Ishikawa (cell line): ENCODE results near the gene OGN.

Experiments
- CEBPB ChIP-seq: IDR thresholded peaks from 2 replicates; pipeline ENCODE4 v1.6.1; 2012
- CREB1 ChIP-seq: IDR thresholded peaks from 2 replicates; pipeline ENCODE4 v1.6.1; 2012; ENCODE audit warnings: low read depth
- EGR1 ChIP-seq: IDR thresholded peaks from 2 replicates; pipeline ENCODE4 v1.6.1; 2012
- EP300 ChIP-seq: IDR thresholded peaks from 2 replicates; pipeline ENCODE4 v1.6.1; 2012; ENCODE audit warnings: borderline replicate concordance
- FOXM1 ChIP-seq: IDR thresholded peaks from 2 replicates; pipeline ENCODE4 v1.6.1; 2012; ENCODE audit warnings: low read depth, borderline replicate concordance
- NFIC ChIP-seq: IDR thresholded peaks from 2 replicates; pipeline ENCODE4 v1.6.1; 2012
- RAD21 ChIP-seq: IDR thresholded peaks from 2 replicates; pipeline ENCODE4 v1.6.1; 2012; ENCODE audit warnings: low read depth
- TAF1 ChIP-seq: IDR thresholded peaks from 2 replicates; pipeline ENCODE4 v1.6.1; 2012; ENCODE audit warnings: low read depth, mild to moderate bottlenecking
- TCF12 ChIP-seq: IDR thresholded peaks from 2 replicates; pipeline ENCODE4 v1.6.1; 2012; ENCODE audit warnings: low read depth
- TEAD4 ChIP-seq: IDR thresholded peaks from 2 replicates; pipeline ENCODE4 v1.6.1; 2012
- YY1 ChIP-seq: IDR thresholded peaks from 2 replicates; pipeline ENCODE4 v1.6.1; 2012; ENCODE audit warnings: low read depth
- ZBTB7A ChIP-seq: IDR thresholded peaks from 2 replicates; pipeline ENCODE4 v1.6.1; 2012; ENCODE audit warnings: low read depth
- TF ChIP-seq, protein P1 (sequence below): IDR thresholded peaks from 2 replicates; pipeline ENCODE4 v1.6.1; 2012
- TF ChIP-seq, protein P2 (sequence below): IDR thresholded peaks from 2 replicates; pipeline ENCODE4 v1.6.1; 2012
- TF ChIP-seq, protein P3 (sequence below): IDR thresholded peaks from 2 replicates; pipeline ENCODE4 v1.6.1; 2012; ENCODE audit warnings: low read depth, mild to moderate bottlenecking

Gene OGN

DNA sequence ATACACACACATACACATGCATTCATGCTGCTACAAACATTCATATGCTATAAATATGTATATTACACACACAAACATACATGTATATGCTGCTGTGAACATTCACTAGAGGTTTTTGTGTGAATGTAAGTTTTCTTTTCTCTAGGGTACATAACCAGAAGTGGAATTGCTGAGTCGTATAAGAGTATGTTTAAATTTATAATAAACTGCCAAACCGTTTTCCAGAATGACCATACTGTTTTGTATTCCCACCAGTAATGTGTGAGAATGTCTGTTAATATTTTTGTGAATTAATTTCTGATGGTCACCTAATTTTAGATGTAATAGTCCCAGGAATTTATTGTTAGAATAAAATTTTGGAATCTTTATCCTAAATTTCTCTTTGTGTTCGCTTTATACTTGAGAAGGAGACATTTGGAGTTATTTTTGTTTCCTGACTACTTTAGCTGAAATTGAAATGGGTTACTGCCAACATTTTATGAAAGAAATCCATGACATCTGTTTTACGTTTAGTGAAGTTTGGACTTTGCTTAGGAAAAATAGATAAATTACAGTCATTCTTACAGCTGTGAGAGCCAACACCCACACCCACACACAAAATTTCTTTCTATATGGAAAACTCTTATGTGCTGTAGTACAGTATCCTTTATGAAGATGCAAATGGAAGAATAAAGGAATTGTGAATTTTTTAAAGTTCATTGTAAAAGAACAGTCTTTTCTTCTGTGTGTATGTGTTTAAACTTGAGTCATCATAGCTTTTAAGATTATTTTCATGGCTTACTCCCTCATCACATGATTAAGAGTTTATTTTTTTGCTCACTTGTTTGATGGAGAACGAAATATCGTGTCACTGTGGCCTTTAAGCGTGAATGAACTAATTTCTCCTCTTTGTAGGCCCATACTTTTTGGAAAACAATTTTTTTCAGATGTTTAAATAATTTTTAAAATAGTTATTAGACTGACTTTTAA, 54.3 kb downstream of the OGN start:
- TF ChIP-seq EP300 (no peak), CREB1 (no peak), CEBPB (no peak), TEAD4 (no peak), FOXM1 (no peak), YY1 (no peak)
- TF ChIP-seq, protein P1, sequence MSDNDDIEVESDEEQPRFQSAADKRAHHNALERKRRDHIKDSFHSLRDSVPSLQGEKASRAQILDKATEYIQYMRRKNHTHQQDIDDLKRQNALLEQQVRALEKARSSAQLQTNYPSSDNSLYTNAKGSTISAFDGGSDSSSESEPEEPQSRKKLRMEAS, result no peak

DNA sequence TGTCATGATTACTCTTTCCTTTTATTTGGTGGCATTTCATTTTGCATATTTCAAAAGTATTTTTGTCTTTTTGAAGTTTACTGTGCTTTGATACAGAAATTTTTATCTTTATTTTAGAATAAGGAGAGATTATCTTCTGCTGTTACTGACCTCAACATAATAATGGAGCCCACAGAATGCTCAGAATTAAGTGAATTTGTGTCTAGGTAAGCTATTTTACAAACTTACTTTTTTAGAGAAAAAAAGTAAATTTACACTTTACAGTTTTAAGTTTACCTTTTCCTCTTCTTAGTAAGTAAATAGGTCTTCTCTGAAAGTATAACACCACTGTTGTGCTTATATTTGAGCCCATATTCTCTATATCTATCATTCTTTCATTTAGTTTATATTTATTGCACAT, 58.8 kb downstream of the OGN start:
- no peak for TF ChIP-seq ZBTB7A
- no peak for TF ChIP-seq YY1
- TF ChIP-seq, protein P2, sequence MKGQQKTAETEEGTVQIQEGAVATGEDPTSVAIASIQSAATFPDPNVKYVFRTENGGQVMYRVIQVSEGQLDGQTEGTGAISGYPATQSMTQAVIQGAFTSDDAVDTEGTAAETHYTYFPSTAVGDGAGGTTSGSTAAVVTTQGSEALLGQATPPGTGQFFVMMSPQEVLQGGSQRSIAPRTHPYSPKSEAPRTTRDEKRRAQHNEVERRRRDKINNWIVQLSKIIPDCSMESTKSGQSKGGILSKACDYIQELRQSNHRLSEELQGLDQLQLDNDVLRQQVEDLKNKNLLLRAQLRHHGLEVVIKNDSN, result no peak
- no peak for TF ChIP-seq TEAD4
- TF ChIP-seq TCF12, result no peak
- no peak for TF ChIP-seq CREB1
- TF ChIP-seq NFIC, result no peak
- TF ChIP-seq, protein P1, result no peak
- no peak for TF ChIP-seq EP300
- no peak for TF ChIP-seq CEBPB
- no peak for TF ChIP-seq EGR1
- TF ChIP-seq TAF1, result no peak
- TF ChIP-seq, protein P3, sequence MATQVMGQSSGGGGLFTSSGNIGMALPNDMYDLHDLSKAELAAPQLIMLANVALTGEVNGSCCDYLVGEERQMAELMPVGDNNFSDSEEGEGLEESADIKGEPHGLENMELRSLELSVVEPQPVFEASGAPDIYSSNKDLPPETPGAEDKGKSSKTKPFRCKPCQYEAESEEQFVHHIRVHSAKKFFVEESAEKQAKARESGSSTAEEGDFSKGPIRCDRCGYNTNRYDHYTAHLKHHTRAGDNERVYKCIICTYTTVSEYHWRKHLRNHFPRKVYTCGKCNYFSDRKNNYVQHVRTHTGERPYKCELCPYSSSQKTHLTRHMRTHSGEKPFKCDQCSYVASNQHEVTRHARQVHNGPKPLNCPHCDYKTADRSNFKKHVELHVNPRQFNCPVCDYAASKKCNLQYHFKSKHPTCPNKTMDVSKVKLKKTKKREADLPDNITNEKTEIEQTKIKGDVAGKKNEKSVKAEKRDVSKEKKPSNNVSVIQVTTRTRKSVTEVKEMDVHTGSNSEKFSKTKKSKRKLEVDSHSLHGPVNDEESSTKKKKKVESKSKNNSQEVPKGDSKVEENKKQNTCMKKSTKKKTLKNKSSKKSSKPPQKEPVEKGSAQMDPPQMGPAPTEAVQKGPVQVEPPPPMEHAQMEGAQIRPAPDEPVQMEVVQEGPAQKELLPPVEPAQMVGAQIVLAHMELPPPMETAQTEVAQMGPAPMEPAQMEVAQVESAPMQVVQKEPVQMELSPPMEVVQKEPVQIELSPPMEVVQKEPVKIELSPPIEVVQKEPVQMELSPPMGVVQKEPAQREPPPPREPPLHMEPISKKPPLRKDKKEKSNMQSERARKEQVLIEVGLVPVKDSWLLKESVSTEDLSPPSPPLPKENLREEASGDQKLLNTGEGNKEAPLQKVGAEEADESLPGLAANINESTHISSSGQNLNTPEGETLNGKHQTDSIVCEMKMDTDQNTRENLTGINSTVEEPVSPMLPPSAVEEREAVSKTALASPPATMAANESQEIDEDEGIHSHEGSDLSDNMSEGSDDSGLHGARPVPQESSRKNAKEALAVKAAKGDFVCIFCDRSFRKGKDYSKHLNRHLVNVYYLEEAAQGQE, result no peak
- no peak for TF ChIP-seq RAD21
- no peak for TF ChIP-seq FOXM1

DNA sequence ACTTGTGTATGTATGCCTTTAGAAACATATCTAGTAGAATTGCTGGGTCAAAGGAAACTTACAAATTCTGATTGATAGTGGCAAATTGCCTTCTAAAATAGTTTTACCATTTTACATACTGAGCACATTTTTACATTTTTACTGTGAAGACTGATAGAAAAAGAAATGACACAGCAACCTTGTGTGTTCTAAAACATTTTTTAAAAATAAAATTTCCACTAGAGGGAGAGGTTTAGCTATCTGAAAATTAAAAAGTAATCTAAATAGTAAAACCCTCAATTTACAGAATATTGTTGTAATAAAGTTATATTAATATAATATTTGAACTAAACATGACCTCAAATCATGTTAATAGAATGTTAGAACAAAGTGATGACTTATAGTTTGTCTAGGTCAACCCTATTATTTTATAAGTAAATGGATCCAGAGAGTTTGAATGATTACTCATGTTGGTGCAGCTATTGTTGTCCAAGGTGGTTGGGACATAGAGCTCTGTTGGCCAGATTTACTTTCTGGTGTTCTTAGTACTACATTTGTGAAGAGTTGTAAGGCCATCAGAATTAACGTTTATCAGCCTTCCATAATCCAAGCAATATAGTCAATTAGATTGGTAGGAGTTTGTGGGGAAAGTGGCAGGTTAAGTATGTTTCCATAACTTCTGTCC, 61.4 kb downstream of the OGN start:
- TF ChIP-seq TEAD4 (no peak), CEBPB (no peak), TCF12 (no peak), EP300 (no peak), CREB1 (no peak), ZBTB7A (no peak), EGR1 (no peak), FOXM1 (no peak), RAD21 (no peak), TAF1 (no peak), NFIC (no peak), YY1 (no peak)
- TF ChIP-seq, protein P3, result no peak
- TF ChIP-seq, protein P1, result no peak
- TF ChIP-seq, protein P2, result no peak

DNA sequence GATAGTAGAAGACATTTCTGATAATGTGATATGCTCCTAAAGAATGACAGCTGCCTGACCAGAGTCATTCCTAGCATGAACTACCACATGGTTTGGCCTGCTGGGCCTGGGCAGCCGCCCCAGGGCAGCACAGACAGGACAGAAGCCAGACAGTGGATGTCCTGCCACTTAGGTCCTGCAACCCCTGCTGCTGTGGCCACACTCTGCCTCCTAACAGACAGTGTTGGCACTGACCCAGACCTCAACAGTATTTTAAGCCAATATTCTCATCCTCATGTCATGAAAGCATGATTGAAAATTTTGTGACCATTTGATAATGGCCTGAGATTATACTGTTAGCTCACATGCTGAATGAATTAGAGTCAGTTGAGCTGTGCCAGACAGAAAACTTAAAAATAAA, 62.8 kb downstream of the OGN start:
- no peak for TF ChIP-seq TEAD4
- TF ChIP-seq CEBPB, result no peak
- no peak for TF ChIP-seq TCF12
- no peak for TF ChIP-seq EP300
- TF ChIP-seq, protein P2, result no peak
- TF ChIP-seq, protein P1, result no peak
- TF ChIP-seq ZBTB7A, result no peak
- TF ChIP-seq EGR1, result no peak
- TF ChIP-seq RAD21, result no peak
- no peak for TF ChIP-seq TAF1
- TF ChIP-seq, protein P3, result no peak
